ENCODE results near the gene NR3C2.

Gene NR3C2

GRCh38 chr4:148118633-148119032 is 323.6 kb downstream of the NR3C2 start:
- H3K9ac ChIP-seq (ENCODE audit: low read length) = no peak overlapping the region
- DNase-seq = no peak
- no peak overlapping the region for H2AFZ ChIP-seq (ENCODE audit: low read length)
- no peak overlapping the region for H3K4me2 ChIP-seq (ENCODE audit: low read depth, low read length)
- TF ChIP-seq, protein P1, sequence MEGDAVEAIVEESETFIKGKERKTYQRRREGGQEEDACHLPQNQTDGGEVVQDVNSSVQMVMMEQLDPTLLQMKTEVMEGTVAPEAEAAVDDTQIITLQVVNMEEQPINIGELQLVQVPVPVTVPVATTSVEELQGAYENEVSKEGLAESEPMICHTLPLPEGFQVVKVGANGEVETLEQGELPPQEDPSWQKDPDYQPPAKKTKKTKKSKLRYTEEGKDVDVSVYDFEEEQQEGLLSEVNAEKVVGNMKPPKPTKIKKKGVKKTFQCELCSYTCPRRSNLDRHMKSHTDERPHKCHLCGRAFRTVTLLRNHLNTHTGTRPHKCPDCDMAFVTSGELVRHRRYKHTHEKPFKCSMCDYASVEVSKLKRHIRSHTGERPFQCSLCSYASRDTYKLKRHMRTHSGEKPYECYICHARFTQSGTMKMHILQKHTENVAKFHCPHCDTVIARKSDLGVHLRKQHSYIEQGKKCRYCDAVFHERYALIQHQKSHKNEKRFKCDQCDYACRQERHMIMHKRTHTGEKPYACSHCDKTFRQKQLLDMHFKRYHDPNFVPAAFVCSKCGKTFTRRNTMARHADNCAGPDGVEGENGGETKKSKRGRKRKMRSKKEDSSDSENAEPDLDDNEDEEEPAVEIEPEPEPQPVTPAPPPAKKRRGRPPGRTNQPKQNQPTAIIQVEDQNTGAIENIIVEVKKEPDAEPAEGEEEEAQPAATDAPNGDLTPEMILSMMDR (IDR thresholded peaks at IDR 0.05; ENCODE audit: low read length) = no peak
- TF ChIP-seq EZH2 (optimal IDR thresholded peaks at IDR 0.05; ENCODE audit: low read depth, low read length) = no peak
- TF ChIP-seq EZH2phosphoT487 (IDR thresholded peaks at IDR 0.05; ENCODE audit: low read length) = no peak
- no peak overlapping the region for H3K27ac ChIP-seq (ENCODE audit: low read length)
- H3K4me3 ChIP-seq (ENCODE audit: low read length) = no peak overlapping the region
- no peaks in the 10 kb centered on the region for H3K9me3 ChIP-seq (replicated peaks; ENCODE audit: insufficient read depth, low read length)
- H3K9me2 ChIP-seq (replicated peaks; ENCODE audit: insufficient read depth, low read length) = no peaks in the 10 kb centered on the region
- no peaks in the 10 kb centered on the region for H4K20me1 ChIP-seq (ENCODE audit: insufficient read depth, low read length)
- no peaks in the 10 kb centered on the region for H3K4me1 ChIP-seq (ENCODE audit: low read length)
- H3F3A ChIP-seq (ENCODE audit: insufficient read depth, low read length) = no peaks in the 10 kb centered on the region
- H3K27me3 ChIP-seq (replicated peaks; ENCODE audit: insufficient read depth, low read length) = no peaks in the 10 kb centered on the region
- H3K36me3 ChIP-seq (replicated peaks; ENCODE audit: insufficient read depth, low read length) = no peaks in the 10 kb centered on the region
- H3K79me2 ChIP-seq (ENCODE audit: low read length) = no peaks in the 10 kb centered on the region

- Histone ChIP-seq H3F3A (ENCODE audit: insufficient read depth, low read length) (no peaks in the 10 kb centered on the region), H3K9ac (ENCODE audit: low read length) (no peak overlapping the region), H3K9me2 (replicated peaks; ENCODE audit: insufficient read depth, low read length) (no peaks in the 10 kb centered on the region), H2AFZ (ENCODE audit: low read length) (no peak overlapping the region), H3K4me2 (ENCODE audit: low read depth, low read length) (no peak overlapping the region), H3K4me1 (ENCODE audit: low read length) (no peaks in the 10 kb centered on the region), H3K36me3 (replicated peaks; ENCODE audit: insufficient read depth, low read length) (no peaks in the 10 kb centered on the region), H3K79me2 (ENCODE audit: low read length) (no peaks in the 10 kb centered on the region), H3K27ac (ENCODE audit: low read length) (no peak overlapping the region), H3K9me3 (replicated peaks; ENCODE audit: insufficient read depth, low read length) (no peaks in the 10 kb centered on the region), H4K20me1 (ENCODE audit: insufficient read depth, low read length) (no peaks in the 10 kb centered on the region), H3K4me3 (ENCODE audit: low read length) (no peak overlapping the region), H3K27me3 (replicated peaks; ENCODE audit: insufficient read depth, low read length) (no peaks in the 10 kb centered on the region)
- TF ChIP-seq EZH2 (optimal IDR thresholded peaks at IDR 0.05; ENCODE audit: low read depth, low read length) = no peak
- TF ChIP-seq EZH2phosphoT487 (IDR thresholded peaks at IDR 0.05; ENCODE audit: low read length) = no peak
- TF ChIP-seq, protein P1 (IDR thresholded peaks at IDR 0.05; ENCODE audit: low read length) = no peak
- no peak for DNase-seq
These were observed 324.0 kb downstream of the NR3C2 start for GRCh38 chr4:148118179-148118578.

DNA sequence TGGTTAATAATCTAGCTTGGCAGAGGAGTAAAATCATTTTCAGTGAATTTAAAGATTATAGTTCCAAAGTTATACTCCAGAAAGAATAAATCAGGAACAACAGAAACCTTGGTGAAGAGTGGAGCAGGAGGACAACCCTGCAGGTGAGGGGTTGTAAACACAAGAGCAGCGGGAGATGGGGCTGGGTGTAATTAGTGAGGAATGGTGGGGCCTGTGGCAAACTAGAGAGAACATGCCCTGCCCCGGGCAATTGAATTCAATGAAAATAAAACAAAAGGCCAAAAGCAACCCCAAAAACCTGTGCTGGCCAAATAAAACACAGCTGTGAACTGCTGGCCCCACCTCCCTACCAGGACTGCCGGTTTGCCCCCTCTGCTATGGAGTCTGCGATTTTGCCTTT is 325.2 kb downstream of the NR3C2 start:
- Histone ChIP-seq H3K4me1 (ENCODE audit: low read length) (no peaks in the 10 kb centered on the region), H3K4me2 (ENCODE audit: low read depth, low read length) (no peak overlapping the region), H3K9me2 (replicated peaks; ENCODE audit: insufficient read depth, low read length) (no peaks in the 10 kb centered on the region), H3K9ac (ENCODE audit: low read length) (no peak overlapping the region), H2AFZ (ENCODE audit: low read length) (no peak overlapping the region), H3K9me3 (replicated peaks; ENCODE audit: insufficient read depth, low read length) (no peaks in the 10 kb centered on the region), H3K36me3 (replicated peaks; ENCODE audit: insufficient read depth, low read length) (no peaks in the 10 kb centered on the region), H3K27ac (ENCODE audit: low read length) (no peak overlapping the region), H3F3A (ENCODE audit: insufficient read depth, low read length) (no peaks in the 10 kb centered on the region), H3K27me3 (replicated peaks; ENCODE audit: insufficient read depth, low read length) (no peaks in the 10 kb centered on the region), H3K79me2 (ENCODE audit: low read length) (no peaks in the 10 kb centered on the region), H3K4me3 (ENCODE audit: low read length) (no peak overlapping the region), H4K20me1 (ENCODE audit: insufficient read depth, low read length) (no peaks in the 10 kb centered on the region)
- TF ChIP-seq EZH2phosphoT487 (IDR thresholded peaks at IDR 0.05; ENCODE audit: low read length) (no peak), EZH2 (optimal IDR thresholded peaks at IDR 0.05; ENCODE audit: low read depth, low read length) (no peak)
- TF ChIP-seq, protein P1 (IDR thresholded peaks at IDR 0.05; ENCODE audit: low read length) = no peak
- DNase-seq = no peak
